Stimulated activated CD4-positive, alpha-beta T cell treated with anti-CD3 and anti-CD28 coated beads, Interleukin-4, amount 100 ng/mL, for 1 hour (primary cell): ENCODE data around the gene GFPT2.

Experiments used
- DNase-seq: peaks from one replicate; pipeline ENCODE4 v3.0.0-alpha.2; 2020

Gene GFPT2

GRCh38 chr5:180274695-180275094, 78.4 kb downstream of the GFPT2 start:
- DNase-seq = no peak

GRCh38 chr5:180271221-180271620, 81.9 kb downstream of the GFPT2 start:
- no peak for DNase-seq

- no peak for DNase-seq
Observed at GRCh38 chr5:180259260-180259611, 93.9 kb downstream of the GFPT2 start.

GRCh38 chr5:180253036-180253824, 99.9 kb downstream of the GFPT2 start:
- DNase-seq = no peak

GRCh38 chr5:180251887-180252286, 101.2 kb downstream of the GFPT2 start:
- no peak for DNase-seq

GRCh38 chr5:180251141-180251540, 102.0 kb downstream of the GFPT2 start:
- no peak for DNase-seq
